GM12865 (cell line): Measurements from ENCODE around the gene MCC.

Experiments used
- DNase-seq: peaks from one replicate; pipeline ENCODE4 v3.0.0; 2010; ENCODE audit warnings: low read depth
- H3K4me3 ChIP-seq: 2 replicates; pipeline ENCODE4 v1.5.1; 2011; ENCODE audit warnings: mild to moderate bottlenecking, low read depth, low read length, control low read depth
- CTCF ChIP-seq: IDR thresholded peaks from 2 replicates; pipeline ENCODE4 v1.5.1; 2011; ENCODE audit warnings: low read length, control low read depth, low read depth, inconsistent platforms; ENCODE audit not compliant: insufficient read depth; ENCODE audit errors: missing control alignments

MCC gene

GRCh38 chr5:113361701-113362100 is 126.6 kb downstream of the MCC start:
- H3K4me3 ChIP-seq = no peak overlapping the region
- DNase-seq = no peak
- no peak for TF ChIP-seq CTCF

DNA sequence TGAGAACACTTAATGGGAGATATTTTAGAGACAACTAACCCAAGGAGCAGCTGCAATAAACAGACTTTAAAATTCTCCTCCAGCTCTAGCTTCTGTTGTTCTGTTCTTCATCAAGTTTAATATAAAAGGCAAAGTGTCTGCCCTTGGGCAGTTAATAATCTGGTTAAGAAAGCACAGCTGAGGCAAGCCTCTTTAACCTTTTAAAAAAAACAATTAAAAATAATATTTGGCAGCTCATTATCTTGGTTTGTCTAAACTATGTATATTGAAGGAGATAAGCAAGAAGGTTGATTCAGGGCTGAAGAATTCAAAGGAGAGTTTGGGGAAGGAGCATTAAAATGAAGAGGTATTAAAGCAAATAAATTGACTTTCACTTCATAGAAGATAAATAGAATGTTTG is 128.8 kb downstream of the MCC start:
- H3K4me3 ChIP-seq = no peak overlapping the region
- no peak for TF ChIP-seq CTCF
- DNase-seq = no peak

- no peak for TF ChIP-seq CTCF
- no peak for DNase-seq
- H3K4me3 ChIP-seq = no peak overlapping the region
Measured at GRCh38 chr5:113358696-113359095, 129.6 kb downstream of the MCC start.

DNA sequence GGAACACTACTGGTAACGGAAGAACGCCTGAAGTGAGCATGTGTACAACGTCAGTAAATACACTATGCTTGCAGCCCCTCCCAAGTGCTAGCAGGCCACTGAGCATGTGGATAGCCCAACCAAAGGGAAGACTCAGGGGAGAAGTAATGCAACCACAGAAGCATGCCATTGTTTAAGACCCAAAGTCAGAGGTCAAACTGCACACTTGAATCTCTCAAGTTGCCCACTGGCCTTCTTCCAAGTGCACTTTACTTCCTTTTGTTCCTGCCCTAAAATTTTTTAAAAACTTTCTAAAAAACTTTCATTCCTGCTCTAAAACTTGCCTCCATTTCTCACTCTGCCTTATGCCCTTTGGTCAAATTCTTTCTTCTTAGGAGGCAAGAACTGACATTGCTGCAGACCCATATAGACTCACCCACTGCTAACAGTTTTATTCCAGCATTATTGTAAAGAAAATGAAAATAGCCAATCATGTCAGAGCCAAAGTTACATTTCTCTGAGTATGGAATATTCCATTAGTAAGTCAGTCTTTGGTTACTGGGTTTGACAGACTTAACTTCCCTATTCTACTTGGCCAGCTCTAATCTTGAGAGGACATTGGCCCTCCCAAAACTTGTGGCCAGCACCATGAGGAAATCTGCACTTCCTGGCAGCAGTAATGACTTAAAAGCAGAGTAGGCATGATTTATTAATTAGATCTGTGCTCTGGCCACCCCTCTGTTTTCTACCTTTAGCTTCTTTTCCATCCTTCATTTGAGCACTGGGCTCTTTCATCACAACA is 130.4 kb downstream of the MCC start:
- no peak overlapping the region for H3K4me3 ChIP-seq
- no peak for TF ChIP-seq CTCF
- DNase-seq = no peak

GRCh38 chr5:113356487-113356886 is 131.8 kb downstream of the MCC start:
- no peak for DNase-seq
- no peak overlapping the region for H3K4me3 ChIP-seq
- TF ChIP-seq CTCF = no peak

GRCh38 chr5:113354055-113354454 is 134.2 kb downstream of the MCC start:
- DNase-seq = no peak

More at GRCh38 chr5:113354055-113354454, 134.2 kb downstream of the MCC start:
- no peak overlapping the region for H3K4me3 ChIP-seq
- TF ChIP-seq CTCF = no peak
